Tibial nerve (tissue), 3 donors: ENCODE results near the gene CAMTA1.

Experiments
- CTCF ChIP-seq, 5 experiments: fragments of 200-600 bp in 3 of 5; fragments of 450-650 bp in 2 of 5; sonication (generic) in 3 of 5; IDR thresholded peaks; one replicate each; pipeline ENCODE4 v1.5.1; 2016 to 2019; ENCODE audit warnings: antibody characterized with exemption in 5 of 5, mild to moderate bottlenecking in 3 of 5, moderate library complexity in 2 of 5
- POLR2A ChIP-seq, 2 donors: fragments of 450-650 bp; IDR thresholded peaks; one replicate each; pipeline ENCODE4 v1.6.1; 2017; ENCODE audit warnings: antibody characterized with exemption in 2 of 2, mild to moderate bottlenecking in 2 of 2, moderate library complexity in 2 of 2

GRCh38 chr1:7654725-7655124, 869.5 kb downstream of the CAMTA1 start:
- TF ChIP-seq POLR2A (IDR thresholded peaks at IDR 0.05) (no peak), CTCF (IDR thresholded peaks at IDR 0.05) (no peak)
